NK-92 (cell line): ENCODE results near the gene RAD51B.

Experiments
- DNase-seq: peaks from one replicate; lab custom pipeline; 2025; ENCODE audit not compliant: unreplicated experiment; lab: John Stamatoyannopoulos, UW

RAD51B gene

DNA sequence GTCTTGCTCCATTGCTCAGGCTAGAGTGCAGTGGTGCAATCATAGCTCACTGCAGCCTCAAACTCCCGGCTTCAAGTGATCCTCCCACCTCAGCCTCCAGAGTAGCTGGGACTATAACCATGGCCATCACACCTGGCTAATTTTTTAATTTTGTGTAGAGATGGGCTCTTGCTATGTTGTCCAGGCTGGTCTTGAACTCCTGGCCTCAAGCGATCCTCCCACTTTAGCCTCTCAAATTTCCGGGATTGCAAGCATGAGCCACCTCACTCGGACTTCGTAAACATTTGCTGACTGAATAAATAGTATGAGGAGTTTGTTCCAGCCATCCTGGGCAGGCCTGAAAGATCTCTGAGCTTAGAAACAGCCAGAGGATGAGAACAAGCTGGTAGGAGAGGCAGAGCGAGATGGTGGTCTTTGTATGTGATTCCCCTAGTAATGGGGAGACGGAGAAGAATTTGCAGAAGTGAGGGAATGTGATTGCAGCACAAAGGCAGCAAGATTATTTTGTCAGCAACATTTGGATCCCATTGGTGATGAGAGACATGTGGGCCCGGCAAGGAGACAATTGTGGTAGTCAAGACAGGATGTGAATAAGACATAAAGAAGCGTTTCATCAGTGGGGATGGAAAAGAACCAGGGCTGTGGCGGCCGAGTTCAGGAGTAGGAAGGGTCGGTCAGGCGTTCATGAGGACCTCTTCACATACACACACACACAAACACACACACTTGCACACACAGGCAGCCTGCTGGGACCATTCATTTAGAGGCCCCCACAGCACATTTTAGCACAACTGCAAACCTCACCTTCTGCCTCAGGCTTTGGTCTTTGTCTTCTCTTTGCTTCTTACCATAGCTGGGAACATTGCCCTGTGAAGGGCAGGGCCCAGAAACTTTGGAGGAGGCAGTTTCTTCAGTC lies 817.8 kb downstream of the RAD51B start:
- no peak for DNase-seq

DNA sequence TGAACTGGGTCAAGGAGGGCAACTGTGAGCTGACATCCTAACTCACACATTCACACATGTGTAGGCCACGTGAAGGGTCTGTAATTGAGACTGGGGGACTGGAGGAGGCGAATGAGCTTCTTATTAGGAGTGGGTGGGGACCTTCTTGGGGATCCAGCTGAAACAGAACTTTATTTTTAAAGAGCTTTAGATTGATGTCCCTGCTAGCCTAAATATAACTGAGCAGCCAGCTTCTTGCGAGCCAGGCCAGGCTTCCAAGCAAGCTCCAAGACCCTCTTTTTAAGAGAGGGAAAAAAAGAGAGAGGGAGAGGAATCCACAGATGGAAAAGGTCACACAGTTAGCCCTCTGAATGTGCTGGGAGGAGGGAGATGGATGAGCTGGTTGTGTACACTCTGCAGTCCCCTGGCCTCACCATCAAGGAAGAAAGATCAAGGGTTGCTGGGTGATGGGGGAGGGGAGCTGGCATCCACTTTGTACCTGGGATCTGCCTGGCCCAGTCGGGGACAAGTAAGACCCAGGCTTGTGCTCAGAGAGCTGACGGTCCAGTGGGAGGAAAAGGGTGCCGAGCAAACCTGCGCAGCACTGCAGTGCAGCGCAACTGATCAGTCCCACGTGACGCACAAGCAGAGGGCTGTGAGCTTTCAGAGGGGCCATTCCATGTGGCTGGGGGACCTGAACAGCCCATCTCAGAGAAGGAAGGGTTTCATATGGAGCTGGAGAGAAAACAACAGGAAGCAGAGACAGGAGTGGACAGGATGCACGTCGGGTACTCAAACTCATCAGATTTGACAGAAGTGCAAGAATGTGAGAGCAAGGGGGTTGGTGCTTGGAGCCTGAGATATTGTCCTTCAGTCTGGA lies 818.8 kb downstream of the RAD51B start:
- DNase-seq = no peak

DNA sequence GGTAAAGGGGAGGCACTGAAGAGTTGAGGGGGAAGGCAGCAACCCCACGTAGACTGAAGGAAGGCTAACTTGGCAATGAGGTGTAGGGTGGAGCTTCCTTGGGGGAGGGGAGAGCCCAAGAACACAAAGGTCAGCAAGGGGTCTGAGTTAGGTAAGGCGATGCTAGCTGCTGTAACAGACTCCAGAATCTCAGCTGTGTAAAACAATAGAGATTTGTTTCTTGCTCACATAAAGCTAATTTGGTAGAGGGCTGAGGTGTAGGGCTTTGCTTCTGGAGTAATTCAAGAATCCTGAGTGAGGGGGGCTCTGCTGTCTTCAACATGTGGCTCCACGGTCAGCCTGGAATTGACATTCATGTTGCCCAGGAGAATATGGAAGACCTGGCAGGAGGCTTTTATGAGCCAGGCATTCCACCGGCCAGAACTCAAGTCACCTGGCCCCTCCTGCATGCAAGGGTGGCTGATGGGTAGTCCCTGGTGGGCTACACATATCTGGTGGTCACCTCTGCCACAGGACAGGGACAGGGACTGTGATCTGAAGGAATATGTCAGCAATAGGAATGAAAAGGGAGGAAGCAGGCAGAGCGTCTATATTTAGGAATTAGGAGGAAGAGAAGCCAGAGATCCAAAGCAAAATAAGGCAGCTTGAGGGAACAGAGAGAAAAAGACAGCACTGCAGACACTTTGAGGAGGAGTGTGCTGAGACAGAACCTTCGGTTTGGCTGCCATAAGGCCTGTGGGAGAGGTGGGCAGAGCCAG lies 819.6 kb downstream of the RAD51B start:
- DNase-seq = no peak

DNA sequence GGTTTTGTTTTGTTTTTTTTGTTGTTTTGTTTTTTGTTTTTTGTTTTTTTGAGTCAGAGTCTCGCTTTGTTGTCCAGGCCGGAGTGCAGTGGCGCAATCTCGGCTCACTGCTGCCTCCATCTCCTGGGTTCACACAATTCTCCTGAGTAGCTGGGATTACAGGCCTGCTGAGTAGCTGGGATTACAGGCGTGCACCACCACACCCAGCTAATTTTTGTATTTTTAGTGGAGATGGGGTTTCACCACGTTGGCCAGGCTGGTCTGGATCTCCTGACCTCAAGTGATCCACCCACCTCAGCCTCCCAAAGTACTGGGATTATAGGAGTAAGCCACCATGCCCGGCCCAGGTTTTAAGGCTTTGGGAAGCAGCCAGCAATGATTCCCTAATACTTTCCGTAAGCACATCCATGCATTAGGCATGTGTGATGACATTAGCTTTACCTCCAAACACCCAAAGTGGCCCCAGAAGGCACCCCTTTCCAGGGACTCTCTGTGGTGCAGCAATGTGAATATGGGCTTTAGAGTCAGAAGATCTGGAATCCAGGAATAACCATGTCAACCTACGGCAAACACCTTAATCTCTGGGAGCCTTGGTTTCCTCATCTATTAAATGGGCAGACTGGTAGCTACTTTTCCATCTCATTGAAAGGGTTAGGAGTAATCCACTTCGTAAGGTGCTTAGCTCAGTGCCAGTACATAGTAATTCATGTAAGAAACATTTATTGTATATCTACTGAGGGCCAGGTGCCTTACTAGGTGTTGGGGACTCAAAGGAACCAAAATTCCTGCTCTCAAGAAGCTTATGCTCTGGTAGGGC lies 820.4 kb downstream of the RAD51B start:
- no peak for DNase-seq

DNA sequence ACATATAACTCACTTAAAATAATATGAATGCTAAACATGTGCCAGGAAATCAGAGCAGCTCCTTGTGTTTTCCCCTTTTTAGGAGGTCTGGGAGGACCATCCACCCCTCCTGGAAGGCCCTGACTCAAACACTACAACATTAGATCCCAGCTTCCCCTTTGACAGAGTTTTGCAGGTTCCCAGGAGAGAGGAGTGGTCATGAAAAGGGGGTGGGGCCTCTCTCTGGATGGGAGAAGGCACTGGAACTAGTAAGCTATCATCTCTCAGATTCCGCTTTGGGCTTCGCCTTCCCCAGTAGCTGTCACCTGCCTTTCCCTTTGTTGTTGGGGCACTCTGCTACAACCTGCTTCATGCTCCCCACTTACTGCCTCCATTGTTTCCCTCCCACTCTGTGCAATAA lies 824.1 kb downstream of the RAD51B start:
- DNase-seq = no peak

DNA sequence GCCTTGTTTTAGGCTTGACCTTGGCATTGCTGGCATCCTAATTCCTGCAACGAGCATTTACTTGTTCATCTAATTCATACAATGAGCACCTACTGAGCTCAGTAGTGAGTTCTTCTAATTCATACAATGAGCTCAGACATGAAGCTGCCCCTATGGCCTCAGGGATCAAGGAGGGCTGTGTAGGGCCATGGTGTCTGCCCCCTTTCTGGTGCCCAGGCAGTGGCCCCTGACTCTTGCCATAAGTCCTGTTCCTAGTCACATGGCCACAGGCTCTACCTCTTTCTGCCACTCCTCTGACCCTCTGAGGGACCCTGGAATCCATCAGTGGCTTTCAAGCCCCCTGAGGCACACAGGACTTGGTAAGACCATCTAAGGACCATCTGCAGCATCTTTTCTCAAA lies 824.5 kb downstream of the RAD51B start:
- no peak for DNase-seq

DNA sequence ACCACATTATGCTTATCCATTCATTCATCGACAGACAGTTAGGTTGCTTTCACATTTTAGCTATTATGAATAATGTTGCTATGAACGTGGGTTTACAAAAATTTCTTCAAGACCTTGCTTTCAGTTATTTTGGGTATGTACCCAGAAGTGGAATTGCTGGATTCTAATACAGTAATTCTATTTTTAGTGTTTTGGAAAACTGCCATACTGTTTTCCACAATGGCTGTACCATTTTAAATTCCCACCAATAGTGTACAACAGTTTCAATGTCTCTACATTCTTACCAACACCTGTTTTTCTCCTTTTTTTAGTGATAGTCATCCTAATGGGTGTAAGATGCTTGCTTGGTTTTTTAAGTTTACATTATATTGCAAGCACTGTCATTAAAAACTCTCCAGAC lies 825.8 kb downstream of the RAD51B start:
- no peak for DNase-seq

DNA sequence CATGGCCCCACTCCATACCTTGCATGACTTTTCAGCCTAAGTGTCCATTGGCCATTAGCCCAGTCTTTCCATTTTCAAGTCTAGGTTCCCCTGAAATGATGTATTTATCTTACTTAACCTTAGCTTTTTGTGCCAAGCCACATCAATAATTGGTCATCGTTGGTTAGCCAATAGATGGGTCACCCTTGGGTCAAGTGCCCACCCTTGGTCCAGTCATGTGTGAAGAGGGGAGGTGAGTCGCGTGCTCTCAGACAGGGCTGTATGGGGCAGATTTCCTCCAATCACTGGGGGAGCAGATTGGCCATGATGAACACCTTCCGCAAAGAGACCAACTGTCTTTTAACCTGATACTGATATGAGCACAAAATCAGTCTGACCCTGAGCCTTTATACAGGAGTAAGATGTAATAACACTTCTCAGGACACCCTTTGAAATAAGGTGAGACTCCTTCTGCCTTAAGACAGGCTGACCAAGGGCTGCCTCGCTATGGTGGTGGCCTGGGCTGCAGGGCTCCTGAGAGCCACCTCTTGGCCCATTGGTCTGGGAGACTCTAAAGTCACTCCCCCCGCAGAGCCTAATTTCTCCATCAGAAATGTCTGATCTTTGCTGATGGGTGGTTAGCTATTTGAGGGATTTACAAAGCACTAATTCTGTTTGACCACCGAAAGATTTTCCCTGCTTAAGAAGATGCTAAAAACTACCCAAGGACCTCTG lies 830.1 kb downstream of the RAD51B start:
- DNase-seq = no peak

DNA sequence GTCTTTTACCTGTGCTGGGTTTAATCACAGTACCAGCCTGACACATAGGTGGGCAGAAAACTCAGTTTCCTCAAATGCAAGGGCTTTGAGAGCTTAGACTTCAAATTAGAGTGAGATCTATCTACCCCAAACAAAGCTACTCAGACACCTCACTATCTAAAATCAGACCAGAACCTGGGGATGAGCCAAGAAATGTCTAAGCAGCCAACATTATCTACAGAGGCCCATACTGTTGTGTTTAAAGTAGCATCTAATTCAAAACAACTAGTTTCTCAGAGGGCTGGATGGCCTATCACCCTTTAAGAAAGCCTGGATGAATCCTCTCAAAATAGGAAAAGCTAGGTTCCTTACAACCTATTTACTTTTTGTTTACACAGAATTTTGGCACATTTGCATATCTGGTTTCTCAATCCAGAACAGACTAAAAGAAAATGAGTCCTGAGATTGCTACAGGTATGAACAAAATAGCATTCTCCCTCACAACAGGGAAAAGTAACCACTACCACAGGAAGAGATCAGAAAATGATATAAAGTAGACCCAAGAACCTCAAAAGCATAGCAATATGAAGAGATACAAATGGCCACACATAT lies 830.9 kb downstream of the RAD51B start:
- DNase-seq = no peak

DNA sequence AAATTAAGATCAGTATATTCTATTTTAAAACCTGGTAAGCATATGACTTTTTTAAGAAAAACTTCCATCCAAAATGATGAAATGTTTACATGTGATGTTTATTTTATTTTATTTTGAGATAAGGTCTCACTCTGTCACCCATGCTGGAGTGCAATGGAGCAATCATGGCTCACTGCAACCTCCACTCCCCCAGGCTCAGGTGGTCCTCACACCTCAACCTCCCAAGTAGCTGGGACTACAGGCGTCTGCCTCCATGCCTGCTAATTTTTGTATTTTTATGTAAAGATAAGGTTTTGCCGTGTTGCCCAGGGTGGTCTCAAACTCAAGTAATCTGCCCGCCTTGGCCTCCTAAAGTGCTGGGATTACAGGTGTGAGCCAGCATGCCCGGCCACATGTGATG lies 831.5 kb downstream of the RAD51B start:
- DNase-seq = no peak

DNA sequence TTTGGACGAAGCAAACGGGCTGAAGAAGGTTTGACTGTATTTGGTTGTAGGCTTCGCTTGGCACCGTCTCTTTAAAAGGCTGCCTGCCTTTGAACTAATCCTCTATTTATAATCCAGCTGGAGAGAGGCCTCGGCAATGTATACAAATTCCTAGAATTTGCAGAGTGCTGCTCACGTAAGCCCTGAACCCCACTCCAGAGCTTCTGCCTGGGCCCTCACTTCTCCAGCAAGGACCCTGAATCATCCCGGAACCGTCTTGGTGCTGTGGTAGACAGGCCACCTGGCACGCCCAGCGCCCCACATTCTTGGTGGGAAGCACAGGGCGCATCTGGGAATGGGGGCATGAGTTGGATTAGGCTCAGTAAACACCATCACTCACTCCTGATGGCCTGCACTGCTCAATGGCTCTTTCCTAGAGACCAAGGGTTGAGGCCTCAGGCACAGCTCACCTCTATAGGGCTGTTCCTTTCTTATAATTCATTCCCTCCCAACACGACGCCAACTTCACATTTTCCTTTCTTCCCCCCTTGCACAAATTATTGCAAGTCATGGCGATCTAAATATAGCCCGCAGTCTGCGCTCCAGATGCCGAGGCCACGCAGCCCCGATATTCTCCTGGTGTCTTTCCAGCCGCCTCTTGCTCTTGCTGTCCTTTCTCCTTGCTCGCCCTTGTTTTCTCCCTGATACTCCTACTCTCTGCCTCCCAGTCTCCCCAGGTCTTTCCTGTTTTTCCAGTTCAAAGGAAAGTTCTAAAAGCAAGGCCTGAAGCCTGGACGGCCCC lies 832.3 kb downstream of the RAD51B start:
- DNase-seq = no peak

DNA sequence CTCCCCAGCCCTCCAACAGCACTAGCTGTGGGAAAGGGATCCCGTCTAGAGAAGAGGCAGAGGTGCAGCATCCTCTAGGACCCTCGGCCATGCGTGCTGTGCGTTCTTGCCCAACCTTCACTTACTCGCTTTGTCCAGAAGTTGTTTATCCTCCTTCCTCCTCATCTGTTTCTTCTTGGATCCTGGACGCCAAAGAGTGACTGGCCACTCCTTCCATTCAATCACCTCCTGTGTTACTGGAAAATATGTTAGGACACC lies 832.8 kb downstream of the RAD51B start:
- DNase-seq = no peak

DNA sequence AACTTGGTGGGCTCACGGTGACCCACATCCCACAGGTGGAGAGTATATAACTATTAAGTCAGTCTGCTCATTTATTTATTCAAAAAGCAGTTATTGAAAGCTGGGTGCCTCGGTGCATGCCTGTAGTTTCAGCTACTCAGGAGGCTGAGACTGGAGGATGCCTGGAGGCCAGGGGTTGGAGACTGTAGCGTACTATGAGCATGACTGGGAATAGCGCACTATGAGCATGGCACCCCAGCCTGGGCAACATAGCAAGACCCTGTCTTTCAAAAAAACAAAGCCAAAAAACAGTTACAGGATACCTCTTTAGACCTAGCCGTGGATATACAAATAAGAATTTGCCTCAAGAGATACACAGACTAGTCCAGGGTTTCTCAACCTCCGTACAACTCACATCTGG lies 833.5 kb downstream of the RAD51B start:
- no peak for DNase-seq

DNA sequence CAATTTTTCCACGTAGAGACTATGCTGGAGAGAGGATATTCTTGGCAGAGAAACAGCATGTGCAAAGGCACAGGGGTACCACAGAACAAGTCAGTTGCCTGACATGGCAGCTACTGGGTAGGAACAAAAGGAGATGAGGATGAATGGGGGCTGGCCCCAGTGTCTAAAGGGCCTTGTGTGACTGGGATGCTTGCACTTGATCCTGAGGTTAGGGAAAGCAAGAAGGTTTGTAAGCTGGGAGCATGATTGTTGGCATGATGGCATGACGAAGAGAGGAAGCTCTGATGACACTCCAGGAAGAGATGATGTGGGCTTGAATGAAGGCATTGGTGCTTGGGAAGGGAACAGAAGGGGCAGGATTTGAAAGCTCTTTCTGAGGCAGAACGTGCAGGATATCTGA lies 834.2 kb downstream of the RAD51B start:
- DNase-seq = no peak

DNA sequence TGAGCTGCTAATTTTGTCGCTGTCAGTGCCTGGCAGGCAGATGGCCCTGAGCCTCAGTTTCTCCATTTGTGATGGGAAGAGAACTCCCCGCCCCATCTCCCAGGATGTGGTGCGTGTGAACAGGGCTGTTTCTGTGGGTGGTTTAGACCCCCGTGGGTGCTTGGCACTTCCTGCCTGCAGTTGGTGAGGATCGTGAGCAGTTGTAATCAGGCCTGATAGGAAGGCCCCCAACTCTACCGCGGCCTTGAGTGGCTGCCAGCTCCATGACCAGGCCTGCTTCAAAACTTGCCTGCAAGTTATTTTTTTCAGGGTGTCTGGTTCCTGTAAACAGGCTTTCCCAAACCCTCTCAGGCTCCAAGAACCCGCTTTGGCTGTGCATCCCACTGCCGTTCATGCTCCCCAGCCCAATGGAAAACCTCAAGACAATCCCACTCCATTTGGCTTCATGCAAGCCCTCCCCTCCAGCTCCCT lies 834.9 kb downstream of the RAD51B start:
- no peak for DNase-seq

DNA sequence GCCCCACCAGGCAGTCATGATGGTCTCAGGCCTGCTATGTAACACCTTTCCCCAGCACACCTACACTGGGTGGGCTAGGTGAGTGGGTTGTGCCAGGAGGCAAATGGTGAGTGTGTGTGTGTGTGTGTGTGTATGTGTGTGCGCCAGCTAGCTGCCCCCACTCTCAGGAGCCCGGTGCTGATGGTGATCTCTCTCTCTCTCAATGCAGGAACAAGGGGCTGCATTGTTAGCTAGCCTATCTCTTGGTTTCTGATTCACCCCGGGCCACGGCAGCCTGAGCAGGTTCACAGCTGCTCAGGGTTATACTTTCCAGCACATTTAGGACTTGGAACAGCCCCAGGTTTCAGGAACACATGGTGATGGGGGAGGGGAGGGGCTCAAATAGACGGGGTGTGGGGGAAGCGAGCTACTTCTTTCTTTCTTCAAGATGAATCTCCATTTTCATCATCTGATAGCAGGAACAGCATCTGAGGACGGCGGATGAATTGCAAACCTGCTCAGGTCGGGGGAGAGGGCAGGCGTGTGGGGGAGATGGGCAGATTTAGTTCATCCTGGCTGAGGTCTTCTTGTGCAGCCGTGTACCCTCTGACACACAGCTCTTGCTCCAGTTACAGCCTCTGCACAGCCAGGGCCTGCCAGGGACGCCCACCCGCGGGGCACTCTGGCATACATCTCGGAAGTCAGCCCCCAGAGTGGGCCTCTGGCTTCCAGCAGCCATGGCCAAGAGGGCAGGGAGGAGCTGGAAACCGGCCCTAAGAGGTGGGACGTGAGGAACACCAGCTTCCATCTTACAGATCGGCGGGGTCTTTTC lies 835.6 kb downstream of the RAD51B start:
- no peak for DNase-seq

DNA sequence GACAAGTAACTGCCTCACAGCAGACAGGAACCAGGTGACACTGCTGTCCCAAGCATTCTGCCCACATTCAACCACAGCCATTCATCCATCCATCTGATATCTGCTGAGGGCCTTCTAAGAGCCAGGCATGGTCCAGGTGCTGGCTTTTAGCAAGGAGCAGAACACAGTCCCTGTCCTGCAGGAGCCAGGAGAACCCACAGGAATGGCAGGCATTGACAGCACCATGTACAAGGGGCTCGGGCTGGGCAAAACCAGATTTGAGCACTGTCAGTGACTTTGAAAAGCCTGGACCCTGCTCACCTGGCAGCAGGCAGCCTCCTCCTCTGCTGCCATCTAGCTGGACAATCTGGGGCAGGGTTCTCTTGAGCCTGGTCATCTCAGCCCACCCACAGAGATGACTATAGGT lies 836.3 kb downstream of the RAD51B start:
- no peak for DNase-seq

DNA sequence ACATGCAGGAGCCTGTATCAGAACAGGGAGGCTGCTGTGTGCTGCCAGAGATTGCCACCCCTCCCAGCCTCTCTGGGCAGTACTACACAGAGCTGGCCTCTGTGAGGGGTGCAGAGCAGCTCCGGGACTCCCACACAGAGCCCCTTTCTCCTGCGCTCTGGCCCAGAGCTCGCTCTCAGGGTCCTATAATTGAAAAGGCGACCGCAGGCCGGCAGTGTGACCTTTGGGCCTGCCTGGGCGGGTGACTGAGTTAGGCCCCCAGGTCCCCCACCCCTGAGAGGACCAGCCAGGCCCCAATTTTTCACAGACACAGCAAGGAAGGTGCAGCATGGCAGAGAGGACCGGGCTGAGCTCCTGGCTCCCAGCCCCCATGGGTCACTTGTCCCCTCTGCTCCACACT lies 836.9 kb downstream of the RAD51B start:
- no peak for DNase-seq
